Psoas muscle (tissue), 8 donors: ENCODE measurements around the gene POLR1D. TPM values are rescaled to one million over a fixed set of nuclear protein-coding genes. Genes with fewer than 3 reads are reported as not detected.

Source experiments
- ATAC-seq, 4 donors: fragments of 200-7000 bp; cut with Tn5 transposase; one replicate each; pipeline ENCODE4 v1.9.1; 2020; ENCODE audit warnings: moderate library complexity in 3 of 4, mild to moderate bottlenecking in 2 of 4
- DNase-seq, 2 donors: peaks; one replicate each; pipeline ENCODE4 v3.0.0-alpha.2; 2020
- H3K27ac ChIP-seq: fragments of 200-600 bp; one replicate; pipeline ENCODE4 v1.8.0; 2022
- H3K27me3 ChIP-seq, 3 donors: fragments of 200-600 bp in 1 of 3; one replicate each; pipeline versions ENCODE4 v1.6.1 to v1.8.0; 2013 to 2022; ENCODE audit warnings: low read length in 2 of 3, mild to moderate bottlenecking in 2 of 3, moderate library complexity in 1 of 3; ENCODE audit not compliant: insufficient read depth in 3 of 3
- H3K36me3 ChIP-seq, 2 donors: fragments of 200-600 bp in 1 of 2; one replicate each; pipeline versions ENCODE4 v1.6.1 to v1.8.0; 2013 to 2022; ENCODE audit warnings: low read depth in 1 of 2, mild to moderate bottlenecking in 1 of 2, moderate library complexity in 1 of 2; ENCODE audit not compliant: insufficient read depth in 1 of 2
- H3K4me1 ChIP-seq: fragments of 200-600 bp; one replicate; pipeline ENCODE4 v1.8.0; 2022
- H3K4me3 ChIP-seq: fragments of 200-600 bp; one replicate; pipeline ENCODE4 v1.8.0; 2022; ENCODE audit warnings: mild to moderate bottlenecking
- H3K9me3 ChIP-seq: fragments of 200-600 bp; one replicate; pipeline ENCODE4 v1.8.0; 2022
- CTCF ChIP-seq: fragments of 200-600 bp; IDR thresholded peaks from one replicate; pipeline ENCODE4 v1.8.0; 2022; ENCODE audit warnings: antibody characterized with exemption
- WGBS, 3 donors: extraction: QIAGEN DNeasy Blood & Tissue Kit; methylation state at CpG; one replicate each; pipeline versions ENCODE4 v1.1.6 to v1.1.7; 2013; 5-methylcytosine and 5-hydroxymethylcytosine counted together
- intact Hi-C, 2 donors: fragments of 100-400 bp; cut with DNase I; formaldehyde crosslinking; loops; one replicate each; pipeline versions ENCODE4 v1.11.0 to v1.14.2; 2022
- polyA plus RNA-seq, 3 donors: library from polyadenylated mRNA; stranded (reverse); fragments of 200-250 nt; gene quantifications; one replicate each; pipeline ENCODE4 v1.2.3, GENCODE V29; 2013
- total RNA-seq, 4 donors: library from RNA; stranded (reverse); fragmentation: NEBNext Ultra II Directional in 2 of 4; extraction: Animal tissue kit (Norgen Biotek cat#: 25700) in 2 of 4; gene quantifications; one replicate each; pipeline versions ENCODE4 v1.2.1 to v1.2.4, GENCODE V29; 2021 to 2023
- donor health status: healthy with polysubstance abuse.
- donor health status: DM: no; HTN: no; CAD: no; lungs with moderate emphysema.
- donor health status: Bipolar disorder and iron deficiency.
- donor health status: healthy.
- donor health status: DM: yes; HTN: yes; CAD: no.
- donor health status: DM: no; HTN: no; CAD: no.
- donor health status: DM: no; HTN: no; CAD: no.
- donor health status: DM: yes; HTN: yes; CAD: no.

POLR1D gene
- total and polyA plus RNA-seq, 7 donors: 92.5 to 205 (median 113) TPM

- peak overlapping the region; percentile 96 for H3K4me3 ChIP-seq
Measured at GRCh38 chr13:27619093-27619727, 2.5 kb upstream of the POLR1D start.

GRCh38 chr13:27619728-27620376 is 1.8 kb upstream of the POLR1D start:
- ATAC-seq (peak in 3 of 4 donors; percentile 47 to 57 (median 56)), DNase-seq (peak; percentile 57 to 78)
- H3K9me3 ChIP-seq: no peaks in the 10 kb centered on the region
- H3K4me1 ChIP-seq: peaks cover 32% of the 10 kb centered on the region
- H3K27me3 ChIP-seq: no peaks in the 10 kb centered on the region
- H3K4me3 ChIP-seq: peak overlapping the region; percentile 96
- peak overlapping the region; percentile 98 for H3K27ac ChIP-seq
- WGBS, 3 donors: 0 to 1% (median 1%) methylated on average over 39 to 47 of the region's 47 CpGs
- intact Hi-C loops: loop anchor here (5.0 to 10.0 kb wide), 4 partner anchors 47 to 195 kb away; partner anchors contain the start of genes GTF3A (in 1 of the 2) and MTIF3 (in 1 of the 2)
- TF ChIP-seq CTCF: peak; percentile 37
- H3K36me3 ChIP-seq: peaks cover 3 to 16% of the 10 kb centered on the region in 2 donors

More at GRCh38 chr13:27619093-27619727, 2.5 kb upstream of the POLR1D start:
- Histone ChIP-seq H3K9me3 (no peaks in the 10 kb centered on the region), H3K36me3 (peaks cover 3 to 14% of the 10 kb centered on the region in 2 donors), H3K27ac (peak overlapping the region; percentile 98), H3K27me3 (no peaks in the 10 kb centered on the region), H3K4me1 (peaks cover 32% of the 10 kb centered on the region)
- ATAC-seq (no peak), DNase-seq (no peak)
- TF ChIP-seq CTCF: no peak
- intact Hi-C loops: loop anchor here in 1 of 2 donors (5.0 kb wide), 1 partner anchor 47 kb away; no protein-coding TSS in a partner anchor
- WGBS, 3 donors: 29 to 37% (median 29%) methylated on average over 10 of the region's 10 CpGs

GRCh38 chr13:27620377-27621115 is 1.1 kb upstream of the POLR1D start, which contains the start of gene LNX2:
LNX2 (minus strand) TSS chr13:27620529; CDS start chr13:27581703, 38,826 bp downstream.
- peak within 1 kb of the TSS; percentile 98 for H3K27ac ChIP-seq
- H3K36me3 ChIP-seq: peaks cover 3 to 16% of the 10 kb centered on the region in 2 donors
- DNase-seq (peak; percentile 99), ATAC-seq (peak; percentile 93 to 97 (median 96))
- 0 to 1% (median 0%) methylated on average over 45 to 79 of the region's 79 CpGs for WGBS, 3 donors
- H3K4me3 ChIP-seq: peak within 1 kb of the TSS; percentile 96
- intact Hi-C loops: loop anchor here (5.0 to 10.0 kb wide), 3 partner anchors 47 to 196 kb away; partner anchors contain the start of genes GTF3A (in 1 of the 2) and MTIF3 (in 1 of the 2)
- no peaks in the 10 kb centered on the region for H3K9me3 ChIP-seq
- no peaks in the 10 kb centered on the region for H3K27me3 ChIP-seq
- no peak for TF ChIP-seq CTCF
- H3K4me1 ChIP-seq: peaks cover 32% of the 10 kb centered on the region

- no peak for ATAC-seq
- no peak for TF ChIP-seq CTCF
- H3K27me3 ChIP-seq: no peaks in the 10 kb centered on the region
- H3K36me3 ChIP-seq: peaks cover 3 to 18% of the 10 kb centered on the region in 2 donors
- WGBS, 3 donors: 0% methylated on average over 8 of the region's 8 CpGs
- peaks cover 32% of the 10 kb centered on the region for H3K4me1 ChIP-seq
- DNase-seq: no peak
- intact Hi-C loops: loop anchor here (5.0 to 10.0 kb wide), 3 partner anchors 46 to 196 kb away; partner anchors contain the start of genes GTF3A (in 1 of the 2) and MTIF3 (in 1 of the 2)
- H3K4me3 ChIP-seq: peak overlapping the region; percentile 96
- H3K27ac ChIP-seq: peak overlapping the region; percentile 98
- H3K9me3 ChIP-seq: no peaks in the 10 kb centered on the region
Measured at GRCh38 chr13:27621116-27621365, 651 bp upstream of the POLR1D start.
